Activated CD4-positive, alpha-beta T cell treated with anti-CD3 and anti-CD28 coated beads for 48 hours (primary cell): ENCODE data around the gene POLR2F.
A peak's percentile ranks its signal among the peaks of the same experiment; 100 is the strongest.

Source experiments
- DNase-seq: peaks from one replicate; pipeline ENCODE4 v3.0.0-alpha.2; 2020

POLR2F gene

GRCh38 chr22:37953437-37954179, at the start of gene POLR2F, which contains the start of gene C22orf23:
Gene POLR2F (plus strand): TSS chr22:37953699. CDS start chr22:37953788, 89 bp downstream.
Gene C22orf23 (minus strand): TSS chr22:37953601. CDS start chr22:37953149, 452 bp downstream.
- DNase-seq: peak; percentile 97

DNA sequence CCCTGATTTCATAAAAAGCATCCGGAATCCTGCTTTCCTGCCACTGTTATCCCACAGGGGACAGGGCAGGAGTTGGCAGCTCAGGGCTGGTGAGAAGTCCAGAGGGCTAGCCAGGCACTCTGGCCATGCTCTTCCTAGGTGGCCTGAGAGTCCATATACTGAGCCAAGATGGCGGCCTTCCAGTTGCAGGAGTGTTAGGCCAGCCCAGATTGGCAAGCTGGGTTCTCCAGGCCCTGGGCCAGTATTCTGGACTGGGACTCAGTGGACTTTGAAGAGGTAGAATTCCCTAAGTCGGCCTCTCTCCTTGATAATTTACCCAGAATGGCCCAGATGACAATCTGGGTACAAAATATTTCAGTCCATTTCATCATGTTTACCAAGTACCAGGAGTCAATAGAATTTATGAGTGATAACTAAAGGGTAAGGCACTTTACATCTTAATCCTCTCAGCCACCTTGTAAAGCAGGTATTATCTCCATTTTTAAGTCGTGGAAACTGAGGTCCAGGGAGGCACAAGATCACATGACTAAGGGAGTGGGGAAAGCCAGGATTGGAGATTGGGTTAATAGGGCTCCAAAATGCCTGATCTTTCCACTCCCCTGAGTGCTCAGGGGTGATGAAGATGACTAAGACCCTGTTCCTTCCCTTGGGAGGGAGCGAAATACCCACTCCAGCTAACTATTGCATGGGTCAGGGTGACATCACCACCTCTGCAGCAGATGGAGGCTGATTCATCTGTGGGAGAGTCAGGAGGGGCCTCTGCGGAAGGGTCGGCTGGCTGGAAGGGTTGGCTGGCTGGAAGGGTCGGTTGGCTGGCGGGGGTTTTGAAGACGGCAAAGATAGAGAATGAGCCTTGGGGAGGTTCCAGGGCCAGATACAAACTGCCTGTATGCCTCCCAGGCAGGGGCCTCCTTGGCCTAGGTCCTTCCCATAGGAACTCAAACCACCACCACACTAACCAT, 48.6 kb upstream of the POLR2F start:
- peak; percentile 50 for DNase-seq

GRCh38 chr22:37905534-37906363, 47.8 kb upstream of the POLR2F start, which contains the start of gene MICALL1:
Gene MICALL1 (plus strand): TSS chr22:37906297. CDS start chr22:37906423, 126 bp downstream.
- peak; percentile 67 for DNase-seq

- peak; percentile 51 for DNase-seq
Measured at GRCh38 chr22:37906364-37907008, 47.0 kb upstream of the POLR2F start.

DNA sequence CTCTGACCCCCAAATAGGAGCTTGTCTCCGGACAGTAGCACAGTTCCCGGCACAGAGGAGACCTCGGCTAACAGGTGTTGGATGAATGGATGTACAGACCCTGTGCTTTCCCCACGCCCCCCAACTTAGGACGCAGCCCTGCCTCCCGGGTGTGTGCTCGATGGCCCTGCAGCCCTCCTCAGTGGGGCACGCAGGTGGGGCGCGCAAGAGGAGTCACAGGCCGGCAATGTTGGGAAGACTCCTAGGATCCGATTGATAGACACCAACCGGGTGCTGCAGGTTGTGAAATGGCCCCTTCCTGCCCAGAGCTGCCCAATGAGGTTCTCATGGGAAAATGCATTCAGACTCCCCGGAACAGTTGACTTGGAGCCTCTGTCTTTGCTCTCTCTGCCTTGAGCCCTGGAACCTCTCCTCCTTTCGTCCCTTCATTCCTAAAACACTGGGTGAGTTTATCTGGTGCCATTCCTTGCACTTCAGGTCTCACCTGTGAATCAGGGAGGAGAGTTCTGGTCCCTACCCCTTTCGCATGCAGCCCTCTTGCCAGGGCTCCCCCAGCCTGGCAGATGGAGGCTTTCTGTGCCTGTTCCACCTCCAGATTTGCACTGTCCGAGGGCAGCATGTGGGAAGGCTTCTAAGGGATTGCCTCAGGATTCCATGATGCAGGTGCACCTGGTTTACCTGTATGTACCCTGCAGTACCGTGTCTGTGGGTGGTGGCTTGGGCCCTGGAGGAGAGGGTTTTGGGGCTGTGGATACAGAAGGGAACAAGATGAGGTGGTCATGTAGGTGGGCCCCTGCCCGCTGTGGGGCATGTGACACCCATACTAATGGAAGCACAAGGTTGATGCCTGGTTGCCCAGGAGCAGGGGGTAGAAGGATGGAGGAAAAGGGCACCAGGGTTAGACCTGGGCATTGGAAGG, 46.2 kb upstream of the POLR2F start:
- no peak for DNase-seq

DNA sequence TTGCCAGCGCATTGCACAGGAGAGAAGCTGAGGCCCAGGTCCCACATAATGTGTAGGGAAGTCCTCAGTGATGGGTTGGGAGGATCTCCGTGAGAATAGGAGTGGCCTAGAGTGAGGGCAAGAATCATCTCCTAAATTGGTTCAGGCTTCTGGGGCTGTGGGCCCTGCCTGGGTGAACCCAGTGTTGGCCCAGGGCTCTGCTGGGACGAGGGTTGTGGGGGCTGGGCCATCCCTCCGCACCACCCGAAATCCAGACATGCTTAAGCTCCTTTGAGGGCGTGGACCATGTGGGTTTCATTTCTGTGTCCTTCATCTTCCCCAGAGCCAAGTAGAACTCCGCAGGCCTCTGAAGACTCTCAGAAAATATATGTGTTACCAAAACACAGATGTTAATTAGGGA, 43.7 kb upstream of the POLR2F start:
- no peak for DNase-seq

GRCh38 chr22:37910890-37911672, 42.4 kb upstream of the POLR2F start:
- DNase-seq: no peak

DNA sequence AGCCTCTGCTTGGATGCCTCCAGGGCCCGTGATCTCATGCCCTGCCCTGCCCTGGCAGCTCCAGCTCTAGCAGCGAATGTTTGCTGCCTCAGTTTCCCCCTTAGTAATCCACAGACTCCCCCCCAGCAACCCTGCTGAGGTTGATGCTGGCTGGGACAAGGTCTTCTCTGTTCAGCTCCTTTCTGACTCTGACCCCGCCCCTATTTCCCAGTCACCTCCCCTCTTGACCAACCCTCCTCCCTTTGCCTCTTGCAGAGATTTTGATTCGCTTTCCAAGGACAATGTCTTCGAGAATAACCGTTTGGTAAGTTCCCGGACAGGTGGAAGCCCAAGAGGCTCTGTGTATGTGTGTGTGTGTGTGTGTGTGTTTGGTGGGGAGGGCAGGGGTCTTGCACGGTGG, 41.8 kb upstream of the POLR2F start:
- no peak for DNase-seq

DNA sequence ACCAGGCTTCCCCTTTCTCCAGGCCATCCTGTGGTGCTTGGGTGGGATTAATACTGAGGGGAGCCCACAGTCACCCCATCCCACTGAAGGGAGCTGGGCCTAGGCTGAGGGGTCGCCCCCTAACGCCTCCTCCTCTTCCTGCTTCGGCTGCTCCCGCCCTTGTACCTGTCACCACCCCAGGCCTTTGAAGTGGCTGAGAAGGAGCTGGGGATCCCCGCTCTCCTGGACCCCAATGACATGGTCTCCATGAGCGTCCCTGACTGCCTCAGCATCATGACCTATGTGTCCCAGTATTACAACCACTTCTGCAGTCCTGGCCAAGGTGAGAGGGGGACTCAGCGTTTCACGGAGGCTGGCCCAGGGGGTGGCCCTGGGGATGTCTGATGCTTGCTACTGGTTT, 41.3 kb upstream of the POLR2F start:
- DNase-seq: no peak

GRCh38 chr22:37913233-37913721, 40.2 kb upstream of the POLR2F start:
- DNase-seq: no peak

DNA sequence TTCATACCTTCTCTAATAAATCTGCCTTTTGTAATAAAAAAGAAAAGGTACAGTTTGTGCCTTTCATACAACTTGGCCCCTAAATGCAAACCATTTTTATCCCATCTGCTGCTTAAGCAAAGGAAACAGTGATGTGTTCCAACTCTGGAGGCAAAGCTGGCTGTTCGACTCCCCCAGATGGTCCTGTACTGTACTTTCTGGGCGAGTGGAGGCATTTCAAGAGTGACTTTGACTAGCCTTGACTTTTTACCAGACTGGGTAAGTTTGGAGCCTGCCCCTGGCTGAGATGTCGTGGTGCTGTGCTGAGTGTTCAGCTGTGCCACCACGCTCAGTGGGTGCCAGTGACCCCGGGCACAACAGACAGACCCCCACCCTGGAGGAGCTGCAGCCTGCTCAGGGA, 37.2 kb upstream of the POLR2F start:
- no peak for DNase-seq

DNA sequence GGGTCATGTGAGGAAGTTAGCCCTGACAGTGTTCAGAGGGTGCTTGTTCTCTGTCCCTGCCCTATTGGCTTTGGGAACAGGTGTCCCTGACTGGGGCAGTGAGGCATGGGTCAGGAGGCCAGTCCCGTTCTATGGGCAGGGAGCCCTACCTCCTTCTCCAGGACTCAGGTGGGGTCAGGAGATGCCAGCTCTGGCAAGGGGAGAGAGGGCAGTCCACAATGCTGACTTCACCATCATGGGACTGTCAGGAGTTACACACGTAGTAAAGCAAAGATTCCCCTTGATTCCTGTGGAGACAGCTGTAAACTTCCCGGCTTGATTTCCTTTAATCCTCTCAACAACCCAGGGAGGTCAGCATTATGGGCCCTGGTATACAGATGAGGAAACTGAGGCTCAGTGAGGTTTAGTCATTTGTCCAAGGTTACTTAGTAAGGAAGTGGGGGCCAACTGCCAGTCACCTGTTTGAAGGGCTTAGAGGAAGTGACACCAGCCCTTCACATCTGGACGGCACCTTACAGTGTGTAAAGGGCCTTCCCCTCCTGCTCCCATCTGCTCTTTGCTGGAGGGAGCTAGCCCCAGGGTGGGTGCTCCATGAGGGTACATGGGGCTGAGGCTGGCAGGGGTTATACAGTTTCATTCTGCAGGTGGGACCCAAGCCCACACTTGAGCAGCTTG, 35.5 kb upstream of the POLR2F start:
- DNase-seq: no peak

DNA sequence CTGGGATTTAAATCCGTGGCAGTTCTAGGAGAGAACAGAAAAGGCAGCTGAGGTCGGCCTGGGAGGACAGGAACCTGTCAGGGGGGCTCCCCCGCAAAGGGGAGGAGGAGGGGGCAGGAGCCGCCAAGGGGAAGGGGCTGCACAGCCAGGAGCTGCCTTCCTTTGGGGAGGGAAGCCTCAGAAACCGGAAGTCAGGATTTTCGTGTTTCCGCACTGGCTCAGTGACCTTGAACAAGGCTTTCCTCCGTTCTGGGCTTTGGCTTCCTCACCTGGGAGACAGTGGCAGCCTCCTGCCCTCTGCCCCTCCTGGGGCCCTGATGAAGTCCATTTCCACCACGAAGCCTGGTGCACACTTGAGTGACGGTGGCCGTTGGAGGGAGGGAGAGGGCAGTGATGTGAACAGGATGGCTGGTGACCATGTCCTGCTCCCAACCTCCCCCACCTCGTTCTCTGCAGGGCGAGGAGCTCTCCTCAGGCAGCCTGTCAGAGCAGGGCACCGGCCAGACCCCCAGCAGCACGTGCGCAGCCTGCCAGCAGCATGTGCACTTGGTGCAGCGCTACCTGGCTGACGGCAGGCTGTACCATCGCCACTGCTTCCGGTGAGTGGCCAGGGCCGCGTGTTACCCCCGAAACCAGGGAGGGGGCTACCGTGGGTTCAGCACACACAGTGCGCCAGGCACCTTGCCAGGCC, 34.8 kb upstream of the POLR2F start:
- DNase-seq: no peak

- no peak for DNase-seq
Measured at GRCh38 chr22:37920126-37920525, 33.4 kb upstream of the POLR2F start.

GRCh38 chr22:37922191-37922590, 31.3 kb upstream of the POLR2F start:
- no peak for DNase-seq

GRCh38 chr22:37923927-37924326, 29.6 kb upstream of the POLR2F start:
- no peak for DNase-seq

GRCh38 chr22:37924386-37925065, 29.0 kb upstream of the POLR2F start:
- no peak for DNase-seq

DNA sequence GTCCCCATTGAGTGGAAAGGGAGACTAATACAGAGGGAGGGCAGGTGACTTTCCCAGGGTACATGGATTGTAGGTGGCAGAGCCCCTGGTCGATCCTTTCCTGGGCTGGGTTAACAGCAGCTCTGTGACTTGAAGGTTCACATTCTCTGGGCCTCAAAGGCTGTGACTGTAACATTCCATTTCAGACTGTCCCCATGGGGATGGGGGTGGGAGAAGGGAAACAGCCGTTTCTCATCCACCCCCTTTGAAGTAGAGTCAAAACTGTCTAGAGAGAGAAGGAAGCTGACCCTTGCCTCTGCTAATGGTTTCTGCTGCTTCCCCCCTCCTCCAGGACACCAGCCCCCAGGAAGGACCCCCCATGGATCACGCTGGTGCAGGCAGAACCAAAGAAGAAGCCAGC, 28.2 kb upstream of the POLR2F start:
- DNase-seq: no peak
